Measurements from ENCODE around the gene MLH3. TPM values are rescaled to one million over a fixed set of nuclear protein-coding genes. Genes with fewer than 3 reads are reported as not detected.

Gene MLH3
- polyA plus RNA-seq, 1 donor (not counting 4 experiments of a cell fraction or from before 2014, with no cell fraction given) = 13.0 TPM

DNA sequence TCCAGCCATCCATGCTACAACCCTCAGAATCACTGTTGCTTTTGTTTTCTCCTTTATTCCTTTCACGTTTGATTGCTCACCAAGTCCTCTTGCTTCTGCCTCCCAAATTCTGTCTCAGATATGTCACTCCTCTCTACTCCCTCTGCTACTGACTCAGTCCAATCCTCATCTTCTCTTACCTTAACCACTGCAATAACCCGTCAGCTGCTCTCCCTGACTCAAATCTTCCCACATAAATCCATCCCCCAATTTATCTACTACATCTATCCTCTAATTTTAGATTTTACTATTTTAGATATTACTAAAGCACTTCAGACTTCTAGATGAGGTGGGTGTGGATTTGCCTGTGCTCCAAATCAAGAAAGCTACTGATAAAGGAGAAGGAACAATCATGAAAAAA, 25.4 kb downstream of the MLH3 start:
- no peak for TF ChIP-seq CTCF (optimal IDR thresholded peaks at IDR 0.05 in 1 of 3, IDR thresholded peaks at IDR 0.05 in 1 of 3, conservative IDR thresholded peaks at IDR 0.05 in 1 of 3; ENCODE audit: extremely low read depth in 1 of 3, insufficient read depth in 2 of 3, low read length in 3 of 3)
- TF ChIP-seq EZH2 (IDR thresholded peaks at IDR 0.05; ENCODE audit: low read length) = no peak
- Histone ChIP-seq H3K9me3 (ENCODE audit: control insufficient read depth, low read depth, low read length) (no peaks in the 10 kb centered on the region), H3K4me3 (ENCODE audit: control insufficient read depth in 2 of 3, extremely low read depth in 1 of 3, insufficient read depth in 2 of 3, low read depth in 1 of 3, low read length in 3 of 3) (no peak overlapping the region), H3K27me3 (ENCODE audit: control insufficient read depth, extremely low read depth, insufficient read depth, low read length) (no peaks in the 10 kb centered on the region), H3K9ac (ENCODE audit: control insufficient read depth, extremely low read depth, insufficient read depth, low read length) (no peak overlapping the region), H3K79me2 (ENCODE audit: control insufficient read depth, insufficient read depth, low read length) (no peaks in the 10 kb centered on the region), H3K4me2 (ENCODE audit: control insufficient read depth, extremely low read depth, insufficient read depth, low read depth, low read length) (no peak overlapping the region), H3K4me1 (ENCODE audit: control insufficient read depth, extremely low read depth, insufficient read depth, low read length) (no peaks in the 10 kb centered on the region), H3K9me1 (ENCODE audit: control insufficient read depth, extremely low read depth, insufficient read depth, low read length) (no peaks in the 10 kb centered on the region), H4K20me1 (ENCODE audit: control insufficient read depth, extremely low read depth, insufficient read depth, low read length) (no peaks in the 10 kb centered on the region), H3K36me3 (ENCODE audit: control insufficient read depth in 2 of 2, extremely low read depth in 1 of 2, insufficient read depth in 2 of 2, low read length in 2 of 2) (peaks cover 12 to 16% of the 10 kb centered on the region in 2 experiments), H2AFZ (ENCODE audit: control insufficient read depth, low read length) (no peak overlapping the region), H3K27ac (ENCODE audit: control insufficient read depth, insufficient read depth, low read length) (no peak overlapping the region)
- no peak for FAIRE-seq
- dilution Hi-C loops (cut with MboI; ENCODE audit: extremely low pct_ligation_motif_present, low sequenced_read_pairs) = no loop called here
- DNase-seq (ENCODE audit: low read depth, low spot score) = no peak

DNA sequence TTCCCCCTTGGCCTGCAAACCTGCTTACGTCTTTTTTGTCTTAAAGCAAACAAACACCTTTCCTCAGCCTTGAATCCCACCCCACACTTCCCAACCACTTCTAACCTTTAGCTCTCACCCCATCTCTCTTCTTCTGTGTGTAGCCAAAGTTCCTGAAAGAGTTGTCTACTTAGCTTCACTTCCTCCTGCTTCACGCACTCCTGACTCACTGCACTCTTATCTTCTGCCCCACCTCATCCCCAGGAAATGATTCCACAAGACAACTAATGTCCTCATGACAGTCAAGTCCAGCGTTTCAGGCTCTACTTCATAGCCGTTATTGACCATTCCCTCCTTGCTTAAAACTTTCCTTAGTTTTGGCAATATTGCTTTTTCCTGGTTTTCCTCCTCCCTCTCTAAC, 26.2 kb downstream of the MLH3 start:
- Histone ChIP-seq H2AFZ (ENCODE audit: control insufficient read depth, low read length) (no peak overlapping the region), H3K4me2 (ENCODE audit: control insufficient read depth, extremely low read depth, insufficient read depth, low read depth, low read length) (no peak overlapping the region), H3K4me3 (ENCODE audit: control insufficient read depth in 2 of 3, extremely low read depth in 1 of 3, insufficient read depth in 2 of 3, low read depth in 1 of 3, low read length in 3 of 3) (no peak overlapping the region), H4K20me1 (ENCODE audit: control insufficient read depth, extremely low read depth, insufficient read depth, low read length) (no peaks in the 10 kb centered on the region), H3K27ac (ENCODE audit: control insufficient read depth, insufficient read depth, low read length) (no peak overlapping the region), H3K79me2 (ENCODE audit: control insufficient read depth, insufficient read depth, low read length) (no peaks in the 10 kb centered on the region), H3K9ac (ENCODE audit: control insufficient read depth, extremely low read depth, insufficient read depth, low read length) (no peak overlapping the region), H3K36me3 (ENCODE audit: control insufficient read depth in 2 of 2, extremely low read depth in 1 of 2, insufficient read depth in 2 of 2, low read length in 2 of 2) (peaks cover 11 to 14% of the 10 kb centered on the region in 2 experiments), H3K27me3 (ENCODE audit: control insufficient read depth, extremely low read depth, insufficient read depth, low read length) (no peaks in the 10 kb centered on the region), H3K9me1 (ENCODE audit: control insufficient read depth, extremely low read depth, insufficient read depth, low read length) (no peaks in the 10 kb centered on the region), H3K9me3 (ENCODE audit: control insufficient read depth, low read depth, low read length) (no peaks in the 10 kb centered on the region), H3K4me1 (ENCODE audit: control insufficient read depth, extremely low read depth, insufficient read depth, low read length) (no peaks in the 10 kb centered on the region)
- no peak for DNase-seq (ENCODE audit: low read depth, low spot score)
- dilution Hi-C loops (cut with MboI; ENCODE audit: extremely low pct_ligation_motif_present, low sequenced_read_pairs) = no loop called here
- FAIRE-seq = no peak
- TF ChIP-seq CTCF (optimal IDR thresholded peaks at IDR 0.05 in 1 of 3, IDR thresholded peaks at IDR 0.05 in 1 of 3, conservative IDR thresholded peaks at IDR 0.05 in 1 of 3; ENCODE audit: extremely low read depth in 1 of 3, insufficient read depth in 2 of 3, low read length in 3 of 3) = no peak
- no peak for TF ChIP-seq EZH2 (IDR thresholded peaks at IDR 0.05; ENCODE audit: low read length)

Measured in keratinocyte (primary cell).